ENCODE results near the gene HS1BP3.

Gene HS1BP3

GRCh38 chr2:20568501-20569463 is 82.1 kb downstream of the HS1BP3 start:
- no peak overlapping the region for H3K4me3 ChIP-seq (ENCODE audit: low read depth, low read length)
- DNase-seq (ENCODE audit: low read depth): no peak

- no peak overlapping the region for H3K4me3 ChIP-seq (ENCODE audit: low read depth, low read length)
- DNase-seq (ENCODE audit: low read depth): no peak
Observed at GRCh38 chr2:20567926-20568179, 83.0 kb downstream of the HS1BP3 start.

Measured in skeletal muscle cell (primary cell).